H1 (cell line): Measurements from ENCODE around the gene IQGAP1. TPM values are rescaled to one million over a fixed set of nuclear protein-coding genes. Genes with fewer than 3 reads are reported as not detected.
A peak's percentile ranks its signal among the peaks of the same experiment; 100 is the strongest.

Experiments
- CTCF ChIA-PET: fragments of 300-600 bp; sonication (Branson Sonifier 250); formaldehyde crosslinking; loops from one replicate; lab custom pipeline; 2021; ENCODE audit not compliant: partially characterized antibody; lab: Charles Lee
- POLR2A ChIA-PET: fragments of 300-600 bp; sonication (Branson Sonifier 250); formaldehyde crosslinking; loops from one replicate; lab custom pipeline; 2021; ENCODE audit warnings: inconsistent platforms; ENCODE audit not compliant: partially characterized antibody; lab: Charles Lee
- DNase-seq, 2 experiments: peaks; one replicate each; pipeline versions ENCODE4 v3.0.0 to v3.0.0-alpha.2; 2010 to 2022; ENCODE audit warnings: low spot score in 2 of 2, low read depth in 1 of 2, mixed read lengths in 1 of 2
- FAIRE-seq: peaks from 2 replicates; lab custom pipeline; 2011; peaks lifted over from hg19 to GRCh38; lab: Jason Lieb, UNC
- H2AFZ ChIP-seq: 2 replicates; pipeline ENCODE4 v1.8.1; 2012; ENCODE audit warnings: low read length, inconsistent platforms
- H2AK5ac ChIP-seq: 2 replicates; pipeline ENCODE4 v1.6.1; 2013; ENCODE audit warnings: low read depth, low read length
- H2BK120ac ChIP-seq: replicated peaks from 2 replicates; pipeline ENCODE3; 2013; ENCODE audit warnings: low read depth, low read length, inconsistent platforms
- H2BK12ac ChIP-seq: 2 replicates; pipeline ENCODE4 v1.6.1; 2013; ENCODE audit warnings: low read depth, low read length
- H2BK15ac ChIP-seq: 2 replicates; pipeline ENCODE4 v1.6.1; 2013; ENCODE audit warnings: low read length
- H2BK20ac ChIP-seq: 2 replicates; pipeline ENCODE4 v1.6.1; 2013; ENCODE audit warnings: low read length
- H2BK5ac ChIP-seq: 2 replicates; pipeline ENCODE4 v1.6.1; 2013; ENCODE audit warnings: low read depth, low read length
- H3K14ac ChIP-seq: 2 replicates; pipeline ENCODE4 v1.6.1; 2013; ENCODE audit warnings: inconsistent platforms; ENCODE audit not compliant: insufficient read length
- H3K18ac ChIP-seq: 2 replicates; pipeline ENCODE4 v1.6.1; 2013; ENCODE audit warnings: low read length; ENCODE audit errors: extremely low read depth
- H3K23ac ChIP-seq: 2 replicates; pipeline ENCODE4 v1.6.1; 2013; ENCODE audit warnings: inconsistent platforms; ENCODE audit not compliant: insufficient read length
- H3K23me2 ChIP-seq: 2 replicates; pipeline ENCODE4 v1.6.1; 2013; ENCODE audit warnings: low read depth, low read length
- H3K27ac ChIP-seq: 2 replicates; pipeline ENCODE4 v1.6.1; 2011; ENCODE audit warnings: low read depth, low read length, inconsistent platforms
- H3K27me3 ChIP-seq, 4 experiments: replicated peaks in 1 of 4; 1 replicate in 1 of 4; 2 replicates in 3 of 4; pipeline versions ENCODE4 v1.6.1 to v1.8.1; 2011 to 2013; ENCODE audit warnings: low read length in 3 of 4, mild to moderate bottlenecking in 3 of 4, inconsistent platforms in 2 of 4, mixed read lengths in 2 of 4, moderate library complexity in 1 of 4; ENCODE audit not compliant: control insufficient read depth in 3 of 4, insufficient read depth in 3 of 4; ENCODE audit errors: extremely low read depth in 1 of 4
- H3K36me3 ChIP-seq, 4 experiments: 2 replicates each; pipeline versions ENCODE4 v1.6.1 to v1.8.1; 2011 to 2013; ENCODE audit warnings: mild to moderate bottlenecking in 4 of 4, low read length in 3 of 4, moderate library complexity in 2 of 4, control low read depth in 1 of 4, inconsistent platforms in 1 of 4; ENCODE audit not compliant: insufficient read depth in 4 of 4, control insufficient read depth in 2 of 4
- H3K4ac ChIP-seq: replicated peaks from 2 replicates; pipeline ENCODE3; 2013; ENCODE audit warnings: low read length, low read depth, mixed read lengths, inconsistent platforms; ENCODE audit not compliant: insufficient read length
- H3K4me1 ChIP-seq, 4 experiments: replicated peaks in 1 of 4; 1 replicate in 1 of 4; 2 replicates in 3 of 4; pipeline versions ENCODE4 v1.6.1 to v1.8.1; 2011 to 2013; ENCODE audit warnings: low read length in 3 of 4, inconsistent platforms in 2 of 4, mixed read lengths in 1 of 4; ENCODE audit not compliant: insufficient read depth in 4 of 4, control insufficient read depth in 3 of 4
- H3K4me2 ChIP-seq, 2 experiments: 2 replicates each; pipeline versions ENCODE4 v1.6.1 to v1.8.1; 2011 to 2013; ENCODE audit warnings: low read depth in 2 of 2, low read length in 2 of 2, control low read depth in 1 of 2, inconsistent platforms in 1 of 2, mild to moderate bottlenecking in 1 of 2; ENCODE audit not compliant: insufficient read depth in 1 of 2
- H3K4me3 ChIP-seq, 4 experiments: fragments of 200-600, 300-600 bp in 1 of 4; sonication (generic), shearing (Covaris generic), sonication (Bioruptor Twin) in 1 of 4; 2 replicates each; pipeline versions ENCODE4 v1.5.1 to v1.8.1; 2011 to 2016; ENCODE audit warnings: low read length in 4 of 4, low read depth in 3 of 4, control low read depth in 2 of 4, inconsistent platforms in 2 of 4, mild to moderate bottlenecking in 2 of 4, mixed read lengths in 1 of 4, moderate library complexity in 1 of 4; ENCODE audit not compliant: insufficient read depth in 2 of 4; ENCODE audit errors: extremely low read depth in 1 of 4
- H3K56ac ChIP-seq: replicated peaks from 2 replicates; pipeline ENCODE3; 2013; ENCODE audit warnings: low read depth, mild to moderate bottlenecking, mixed read lengths, low read length, inconsistent platforms; ENCODE audit not compliant: insufficient read length
- H3K79me1 ChIP-seq: 2 replicates; pipeline ENCODE4 v1.6.1; 2013; ENCODE audit warnings: low read depth, low read length, control low read depth
- H3K79me2 ChIP-seq, 2 experiments: 2 replicates each; pipeline versions ENCODE4 v1.6.1 to v1.8.1; 2012 to 2013; ENCODE audit warnings: low read length in 2 of 2, mild to moderate bottlenecking in 2 of 2, inconsistent platforms in 1 of 2; ENCODE audit not compliant: insufficient read depth in 2 of 2, control insufficient read depth in 1 of 2
- H3K9ac ChIP-seq, 4 experiments: replicated peaks in 1 of 4; 1 replicate in 1 of 4; 2 replicates in 3 of 4; pipeline versions ENCODE4 v1.6.1 to v1.8.1; 2011 to 2013; ENCODE audit warnings: low read depth in 3 of 4, low read length in 3 of 4, control low read depth in 2 of 4, mild to moderate bottlenecking in 2 of 4, moderate library complexity in 2 of 4, inconsistent platforms in 1 of 4; ENCODE audit errors: extremely low read depth in 1 of 4
- H3K9me3 ChIP-seq, 2 experiments: 2 replicates each; pipeline versions ENCODE4 v1.6.1 to v1.8.1; 2012 to 2013; ENCODE audit warnings: mild to moderate bottlenecking in 2 of 2, moderate library complexity in 2 of 2, control low read depth in 1 of 2, inconsistent platforms in 1 of 2, low read depth in 1 of 2, low read length in 1 of 2, mixed read lengths in 1 of 2; ENCODE audit not compliant: insufficient read depth in 2 of 2
- H4K20me1 ChIP-seq, 2 experiments: replicated peaks in 1 of 2; 2 replicates each; pipeline versions ENCODE3 to v1.8.1; 2011 to 2013; ENCODE audit warnings: inconsistent platforms in 2 of 2, low read length in 2 of 2, mild to moderate bottlenecking in 1 of 2; ENCODE audit not compliant: insufficient read depth in 2 of 2, control insufficient read depth in 1 of 2
- H4K5ac ChIP-seq: 2 replicates; pipeline ENCODE4 v1.6.1; 2013; ENCODE audit warnings: low read length, low read depth, mixed read lengths, inconsistent platforms; ENCODE audit not compliant: insufficient read length
- H4K8ac ChIP-seq: 2 replicates; pipeline ENCODE4 v1.8.0; 2013; ENCODE audit warnings: mild to moderate bottlenecking, moderate library complexity, low read length, inconsistent platforms; ENCODE audit not compliant: insufficient read depth; ENCODE audit errors: extremely low read depth
- H4K91ac ChIP-seq: replicated peaks from 2 replicates; pipeline ENCODE3; 2013; ENCODE audit warnings: low read length, mixed read lengths, inconsistent platforms; ENCODE audit not compliant: insufficient read length
- BACH1 ChIP-seq: IDR thresholded peaks from 2 replicates; pipeline ENCODE4 v1.6.1; 2012; ENCODE audit warnings: low read length, improper control_type of control experiment
- RFX5 ChIP-seq: IDR thresholded peaks from 2 replicates; pipeline ENCODE4 v1.6.1; 2011; ENCODE audit warnings: low read depth, low read length, improper control_type of control experiment, borderline replicate concordance
- WGBS, 2 experiments: shearing (Covaris generic) in 1 of 2; methylation state at CpG; one replicate each; pipeline versions ENCODE4 v1.1.6 to v1.1.7; 2013 to 2015; ENCODE audit warnings: low lambda C conversion rate in 2 of 2, mixed read lengths in 2 of 2, inconsistent platforms in 1 of 2, low coverage in 1 of 2, missing lambda C conversion rate in 1 of 2; ENCODE audit not compliant: insufficient replicate concordance in 2 of 2, insufficient coverage in 1 of 2, insufficient read length in 1 of 2; ENCODE audit errors: extremely low coverage in 1 of 2, missing lambda C conversion rate in 1 of 2; 5-methylcytosine and 5-hydroxymethylcytosine counted together
- polyA plus RNA-seq, 7 experiments: library from polyadenylated mRNA; depleted of rRNA in 3 of 7; stranded (reverse) in 5 of 7; unstranded in 2 of 7; fragments of >200 nt in 5 of 7; fragments of 200-250 nt in 2 of 7; gene quantifications; 1 replicate in 5 of 7; 2 replicates in 1 of 7; 4 replicates in 1 of 7; pipeline versions ENCODE4 v1.2.1 to v1.2.3, GENCODE V29; 2011 to 2013; ENCODE audit warnings: missing spikeins in 2 of 7, mixed read lengths in 2 of 7
- total RNA-seq: library from RNA; stranded (reverse); fragmentation: NEBNext Ultra II Directional; extraction: Animal tissue kit (Norgen Biotek cat#: 25700); gene quantifications from 2 replicates; pipeline ENCODE4 v1.2.1, GENCODE V29; 2021

The IQGAP1 gene
- total and polyA plus RNA-seq, 2 of the 8 experiments (the other 6 are each of a cell fraction or from before 2014, with no cell fraction given) = 56.0 to 138 TPM

DNA sequence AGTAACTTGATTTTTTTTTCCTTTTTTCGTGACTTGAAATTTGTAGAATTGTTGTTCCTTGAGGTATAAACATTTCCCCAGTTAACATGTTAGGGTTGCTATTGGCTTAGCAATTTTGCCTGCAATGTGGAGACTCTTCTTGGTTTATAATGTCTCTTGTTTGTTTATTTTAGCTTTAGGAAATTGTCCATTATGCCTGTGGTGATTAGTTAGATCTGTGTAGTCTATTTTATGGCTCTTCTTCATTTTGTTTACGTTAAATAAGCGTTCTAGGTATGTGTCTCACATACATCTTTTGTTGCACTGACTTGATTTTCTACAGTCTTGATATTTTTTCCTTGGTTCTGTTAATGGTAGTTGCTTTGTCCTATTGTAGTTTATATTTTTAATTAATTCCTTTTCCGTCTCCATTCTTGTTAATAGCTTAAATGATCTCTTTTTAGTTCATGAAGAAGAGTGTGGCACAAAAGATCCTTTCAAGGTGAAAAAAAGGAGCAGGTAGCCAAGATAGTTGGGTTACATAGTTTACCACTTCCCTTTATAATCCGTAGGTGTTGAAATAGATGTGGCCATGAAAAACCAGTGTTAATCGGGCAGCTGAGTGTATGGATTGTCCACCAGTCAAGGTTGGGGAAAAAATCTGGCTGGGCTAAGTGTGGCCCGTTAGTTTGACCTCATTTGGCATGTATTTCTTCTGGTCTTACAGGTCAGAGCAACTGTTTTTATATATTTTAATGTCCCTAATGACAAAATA is 12.1 kb downstream of the IQGAP1 start:
- Histone ChIP-seq H3K9me3 (no peaks in the 10 kb centered on the region), H4K5ac (no peak overlapping the region), H3K23me2 (no peaks in the 10 kb centered on the region), H2BK20ac (no peak overlapping the region), H3K56ac (no peak overlapping the region), H2BK12ac (peak overlapping the region; percentile 10; the same call in 1 of the 2 replicates), H3K4me1 (peaks cover 10 to 24% (median 16%) of the 10 kb centered on the region in 4 experiments), H3K14ac (no peak overlapping the region), H2AFZ (no peak overlapping the region), H3K18ac (no peak overlapping the region), H3K9ac (peak overlapping the region in 2 of 4 experiments; percentile 40; a peak in 3 of 7 replicates), H4K20me1 (no peaks in the 10 kb centered on the region), H2BK15ac (no peak overlapping the region), H3K23ac (no peak overlapping the region), H4K8ac (no peak overlapping the region), H3K27ac (peak overlapping the region; percentile 51), H3K36me3 (no peaks in the 10 kb centered on the region), H3K4me3 (peak overlapping the region in 2 of 4 experiments; percentile 15 to 31; a peak in 2 of 8 replicates), H2AK5ac (no peak overlapping the region), H3K4me2 (peak overlapping the region; percentile 47 to 50; a peak in 2 of 4 replicates), H3K27me3 (no peaks in the 10 kb centered on the region), H3K79me2 (peaks cover 17 to 94% of the 10 kb centered on the region in 2 experiments), H2BK5ac (peak overlapping the region; percentile 62), H4K91ac (no peak overlapping the region), H3K4ac (no peak overlapping the region), H2BK120ac (no peak overlapping the region), H3K79me1 (no peaks in the 10 kb centered on the region)
- FAIRE-seq = no peak
- CTCF ChIA-PET = interaction anchor here (1.0 to 1.9 kb wide), 3 partner anchors 11 to 82 kb away, joined by 3 to 8 read pairs (median 4); partner anchors contain the start of gene IQGAP1
- TF ChIP-seq RFX5 (no peak), BACH1 (no peak)
- POLR2A ChIA-PET = interaction anchor here (1.0 to 1.2 kb wide), 2 partner anchors 9 to 13 kb away, joined by 3 read pairs; no protein-coding TSS in a partner anchor
- 75% methylated on average over 7 of the region's 7 CpGs; no CpG with 5 or more reads in 1 of the 2 experiments for WGBS, 2 experiments
- DNase-seq = no peak
